ENCODE measurements around the gene ALKBH8.

DNA sequence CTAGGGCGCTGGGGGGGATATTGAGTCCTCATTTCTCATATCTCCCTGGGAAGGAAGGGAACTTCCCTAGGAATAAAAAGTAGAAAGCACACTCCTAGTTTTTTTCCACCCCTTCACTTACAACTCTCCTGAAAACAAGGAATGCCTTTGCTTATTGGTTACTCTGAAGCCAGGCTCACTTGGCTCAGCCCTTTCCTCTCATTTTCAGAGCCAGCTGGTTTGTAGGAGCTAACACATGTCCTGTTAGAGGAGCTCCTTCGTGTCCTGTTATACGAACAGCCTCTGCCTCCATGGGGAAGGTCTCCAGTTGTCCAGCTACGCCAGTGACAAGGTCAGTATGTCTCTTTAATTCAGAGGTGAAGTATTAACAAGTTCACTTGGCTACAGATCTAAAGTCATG is 17.6 kb downstream of the ALKBH8 start:
- TF ChIP-seq, protein P1, sequence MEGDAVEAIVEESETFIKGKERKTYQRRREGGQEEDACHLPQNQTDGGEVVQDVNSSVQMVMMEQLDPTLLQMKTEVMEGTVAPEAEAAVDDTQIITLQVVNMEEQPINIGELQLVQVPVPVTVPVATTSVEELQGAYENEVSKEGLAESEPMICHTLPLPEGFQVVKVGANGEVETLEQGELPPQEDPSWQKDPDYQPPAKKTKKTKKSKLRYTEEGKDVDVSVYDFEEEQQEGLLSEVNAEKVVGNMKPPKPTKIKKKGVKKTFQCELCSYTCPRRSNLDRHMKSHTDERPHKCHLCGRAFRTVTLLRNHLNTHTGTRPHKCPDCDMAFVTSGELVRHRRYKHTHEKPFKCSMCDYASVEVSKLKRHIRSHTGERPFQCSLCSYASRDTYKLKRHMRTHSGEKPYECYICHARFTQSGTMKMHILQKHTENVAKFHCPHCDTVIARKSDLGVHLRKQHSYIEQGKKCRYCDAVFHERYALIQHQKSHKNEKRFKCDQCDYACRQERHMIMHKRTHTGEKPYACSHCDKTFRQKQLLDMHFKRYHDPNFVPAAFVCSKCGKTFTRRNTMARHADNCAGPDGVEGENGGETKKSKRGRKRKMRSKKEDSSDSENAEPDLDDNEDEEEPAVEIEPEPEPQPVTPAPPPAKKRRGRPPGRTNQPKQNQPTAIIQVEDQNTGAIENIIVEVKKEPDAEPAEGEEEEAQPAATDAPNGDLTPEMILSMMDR (conservative IDR thresholded peaks at IDR 0.05; ENCODE audit: low read length) = no peak
- no peak for TF ChIP-seq EZH2phosphoT487 (IDR thresholded peaks at IDR 0.05; ENCODE audit: borderline replicate concordance, low read depth, low read length)

All from OCI-LY7 (cell line).